ENCODE results near the gene CCNF. TPM values are rescaled to one million over a fixed set of nuclear protein-coding genes. Genes with fewer than 3 reads are reported as not detected.

CCNF gene
- total and polyA plus RNA-seq, 9 of the 15 experiments (the other 6 are each of a cell fraction or from before 2014, with no cell fraction given): 4.1 to 70.1 (median 29.5) TPM

DNA sequence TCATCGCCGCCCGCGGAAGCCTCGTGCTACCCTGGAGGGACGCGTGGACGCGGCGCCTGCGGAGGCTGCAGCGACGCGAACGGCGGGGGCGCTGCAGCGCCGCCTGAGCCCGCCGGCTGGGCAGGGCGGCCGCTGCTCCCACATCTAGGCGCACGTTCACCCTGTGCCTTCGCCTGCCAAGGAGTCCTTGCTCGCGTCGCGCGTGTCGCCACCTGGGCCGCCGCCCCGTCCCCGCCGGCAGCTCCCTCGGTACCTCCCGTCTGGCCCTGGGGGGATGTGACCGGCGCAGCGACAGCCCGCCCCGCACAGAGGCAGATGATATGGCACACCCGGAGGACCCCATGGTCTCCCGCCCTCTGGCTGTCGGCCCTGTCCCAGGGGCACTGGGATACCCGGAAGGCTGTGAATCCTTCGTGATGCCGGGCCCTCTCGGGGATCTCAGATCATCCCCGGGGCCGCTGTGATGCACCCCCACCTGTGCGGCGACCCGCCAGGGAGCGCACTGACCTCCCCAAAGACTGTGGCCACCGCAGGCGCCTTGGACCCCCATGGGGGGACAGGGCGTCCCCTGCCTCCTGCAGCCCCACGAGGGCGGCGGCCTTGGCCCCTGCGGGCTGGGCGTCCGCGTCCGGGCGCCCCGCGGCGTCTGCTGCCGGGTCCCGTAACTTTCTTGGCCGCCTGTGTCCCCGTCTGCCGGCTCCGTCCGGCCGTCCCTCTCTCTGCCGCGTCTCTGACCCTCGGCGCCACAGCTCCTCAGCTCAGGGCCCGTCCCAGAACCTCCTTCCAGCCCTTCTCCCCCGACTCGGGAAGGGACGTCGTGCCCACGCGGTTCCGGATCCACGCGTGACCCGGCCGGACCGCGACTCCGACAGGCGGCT lies 45.0 kb downstream of the CCNF start (continued):
- TF ChIP-seq TFAM (CRISPR knock-in tag; conservative IDR thresholded peaks at IDR 0.05) (no peak), ZNF197 (CRISPR knock-in tag; IDR thresholded peaks at IDR 0.05; ENCODE audit: low read depth) (no peak), NCOA6 (IDR thresholded peaks at IDR 0.05) (0 out of 2 replicates have a peak, but pooled peaks have one; percentile 7), PTRF (tag; IDR thresholded peaks at IDR 0.05) (no peak), RFX7 (CRISPR knock-in tag; IDR thresholded peaks at IDR 0.05) (no peak), KLF1 (tag; IDR thresholded peaks at IDR 0.05) (no peak)
- TF ChIP-seq, protein P1, sequence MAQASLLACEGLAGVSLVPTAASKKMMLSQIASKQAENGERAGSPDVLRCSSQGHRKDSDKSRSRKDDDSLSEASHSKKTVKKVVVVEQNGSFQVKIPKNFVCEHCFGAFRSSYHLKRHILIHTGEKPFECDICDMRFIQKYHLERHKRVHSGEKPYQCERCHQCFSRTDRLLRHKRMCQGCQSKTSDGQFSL (CRISPR knock-in tag; IDR thresholded peaks at IDR 0.05): peak; percentile 60
- TF ChIP-seq, protein P1 (tag; IDR thresholded peaks at IDR 0.05): peak in 1 of 2 experiments; percentile 77; a peak in 2 of 4 replicates
- TF ChIP-seq, protein P2, sequence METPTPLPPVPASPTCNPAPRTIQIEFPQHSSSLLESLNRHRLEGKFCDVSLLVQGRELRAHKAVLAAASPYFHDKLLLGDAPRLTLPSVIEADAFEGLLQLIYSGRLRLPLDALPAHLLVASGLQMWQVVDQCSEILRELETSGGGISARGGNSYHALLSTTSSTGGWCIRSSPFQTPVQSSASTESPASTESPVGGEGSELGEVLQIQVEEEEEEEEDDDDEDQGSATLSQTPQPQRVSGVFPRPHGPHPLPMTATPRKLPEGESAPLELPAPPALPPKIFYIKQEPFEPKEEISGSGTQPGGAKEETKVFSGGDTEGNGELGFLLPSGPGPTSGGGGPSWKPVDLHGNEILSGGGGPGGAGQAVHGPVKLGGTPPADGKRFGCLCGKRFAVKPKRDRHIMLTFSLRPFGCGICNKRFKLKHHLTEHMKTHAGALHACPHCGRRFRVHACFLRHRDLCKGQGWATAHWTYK (CRISPR knock-in tag; IDR thresholded peaks at IDR 0.05): peak; percentile 79; the same call in 1 of the 2 replicates
- TF ChIP-seq, protein P3, sequence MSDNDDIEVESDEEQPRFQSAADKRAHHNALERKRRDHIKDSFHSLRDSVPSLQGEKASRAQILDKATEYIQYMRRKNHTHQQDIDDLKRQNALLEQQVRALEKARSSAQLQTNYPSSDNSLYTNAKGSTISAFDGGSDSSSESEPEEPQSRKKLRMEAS (CRISPR knock-in tag; IDR thresholded peaks at IDR 0.05): peak; percentile 78

All from K562 (cell line).